Gastroesophageal sphincter (tissue), 3 donors: ENCODE data around the gene PLA2G2F.

Source experiments
- CTCF ChIP-seq, 4 experiments: fragments of 200-600 bp in 2 of 4; fragments of 450-650 bp in 2 of 4; sonication (generic) in 1 of 4; IDR thresholded peaks; one replicate each; pipeline ENCODE4 v1.5.1; 2017 to 2019; ENCODE audit warnings: antibody characterized with exemption in 4 of 4, mild to moderate bottlenecking in 2 of 4, moderate library complexity in 2 of 4
- EP300 ChIP-seq: sonication (generic); formaldehyde crosslinking; IDR thresholded peaks from one replicate; pipeline ENCODE4 v1.6.1; 2017; ENCODE audit warnings: antibody characterized with exemption, mild to moderate bottlenecking
- POLR2AphosphoS5 ChIP-seq: sonication (generic); formaldehyde crosslinking; IDR thresholded peaks from one replicate; pipeline ENCODE4 v1.6.1; 2017; ENCODE audit warnings: antibody characterized with exemption

DNA sequence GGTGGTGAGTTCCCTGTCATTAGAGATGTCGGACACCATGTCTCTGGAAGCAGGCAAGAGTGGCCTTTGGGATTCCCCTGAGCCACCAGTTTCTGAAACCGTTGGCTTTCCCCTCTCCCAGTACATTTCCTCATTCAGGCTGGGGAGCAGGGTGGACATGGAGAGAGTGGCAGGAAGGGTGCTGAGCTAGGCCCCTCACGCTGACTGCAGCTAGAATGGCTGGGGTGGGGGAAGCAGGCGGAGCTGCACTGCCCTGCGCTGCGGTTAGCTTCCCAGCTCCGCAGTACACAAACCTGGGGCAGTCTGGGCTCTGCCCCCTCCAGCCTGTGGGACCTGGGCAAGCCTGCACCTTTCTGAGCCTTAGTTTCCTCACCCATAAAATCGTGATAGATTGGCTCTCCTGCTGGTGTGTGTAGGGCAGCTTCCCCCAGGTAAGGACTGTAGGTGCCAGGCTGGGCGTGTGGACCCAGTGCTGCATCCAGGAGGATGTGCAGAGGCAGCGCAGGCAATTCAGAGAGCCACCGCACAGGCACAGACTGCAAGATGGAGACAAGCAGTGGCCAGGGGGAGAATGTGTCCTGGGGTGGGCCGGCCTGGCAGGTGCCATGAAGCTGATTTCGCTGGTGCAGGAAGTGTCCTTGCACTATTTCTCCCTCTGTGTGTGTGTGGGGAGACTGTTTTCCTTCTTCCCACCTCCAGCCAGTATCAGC is 3.0 kb downstream of the PLA2G2F start:
- no peak for TF ChIP-seq CTCF (IDR thresholded peaks at IDR 0.05)
- TF ChIP-seq EP300, result no peak
- no peak for TF ChIP-seq POLR2AphosphoS5
